ENCODE measurements around the gene TMEM255A.
"Not testable (repeated sequence)": the region's sequence is repeated elsewhere in the genome, so short reads cannot be mapped to it uniquely, and the experiment has no call there.

Gene TMEM255A

DNA sequence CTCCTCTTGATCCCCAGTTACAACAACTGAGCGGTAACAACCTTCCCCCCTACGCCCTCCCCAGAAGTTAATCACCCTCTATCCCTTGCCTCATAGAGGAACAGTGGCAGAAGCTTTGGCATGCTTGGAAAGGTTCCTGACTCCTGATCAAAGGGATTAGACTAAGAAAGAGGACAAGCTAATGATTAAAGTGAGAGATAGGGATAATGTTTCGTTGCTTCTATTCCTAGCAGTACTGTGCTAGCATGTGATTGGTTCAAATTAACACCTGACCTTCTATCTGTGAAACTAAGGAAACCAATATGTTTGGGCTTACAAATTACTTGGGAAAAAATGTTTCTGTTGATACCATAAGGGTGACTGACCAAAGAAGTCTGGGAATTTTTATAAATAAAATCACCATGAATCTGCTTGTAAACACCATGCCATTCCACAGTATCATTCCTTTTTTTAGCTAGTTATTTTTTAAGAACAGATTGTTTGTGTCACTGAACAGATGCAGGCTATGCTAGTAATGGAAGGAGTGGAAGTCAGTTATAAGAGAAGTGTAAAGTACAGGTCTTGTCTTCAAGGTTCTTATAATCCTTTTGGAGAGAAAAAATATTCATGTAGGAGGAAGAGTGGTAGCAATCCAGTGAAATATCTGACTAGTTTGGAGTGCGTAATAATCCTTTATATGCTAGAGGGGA is 39.3 kb upstream of the TMEM255A start:
- Histone ChIP-seq H3K4ac (ENCODE audit: low read depth, low read length) (no peak overlapping the region), H3K4me3 (ENCODE audit: low read depth, low read length) (no peak overlapping the region), H4K91ac (ENCODE audit: low read depth, low read length) (no peak overlapping the region), H2AFZ (ENCODE audit: insufficient read depth, low read length, poor library complexity) (no peak overlapping the region), H3K79me2 (ENCODE audit: control insufficient read depth, insufficient read depth, low read length, poor library complexity) (no peaks in the 10 kb centered on the region), H2BK12ac (ENCODE audit: low read length) (no peak overlapping the region), H3K27ac (ENCODE audit: low read depth, low read length) (no peak overlapping the region), H3K4me2 (ENCODE audit: low read length) (no peak overlapping the region), H2BK5ac (ENCODE audit: low read depth, low read length, poor library complexity) (no peak overlapping the region), H4K12ac (ENCODE audit: low read depth, low read length) (no peak overlapping the region), H3K9ac (ENCODE audit: low read length) (no peak overlapping the region), H2BK120ac (ENCODE audit: insufficient read depth, low read length, poor library complexity) (no peak overlapping the region), H3K18ac (ENCODE audit: low read length) (no peak overlapping the region), H3K23ac (ENCODE audit: low read length) (no peak overlapping the region), H2AK5ac (ENCODE audit: low read length) (no peak overlapping the region), H3K79me1 (ENCODE audit: low read length) (no peaks in the 10 kb centered on the region), H3K4me1 (ENCODE audit: control insufficient read depth in 1 of 2, insufficient read depth in 2 of 2, low read length in 2 of 2) (no peaks in the 10 kb centered on the region), H3K14ac (ENCODE audit: low read length) (no peak overlapping the region), H4K8ac (ENCODE audit: low read depth, low read length) (no peak overlapping the region), H3K9me3 (ENCODE audit: insufficient read depth, low read depth, low read length) (no peaks in the 10 kb centered on the region), H3K27me3 (ENCODE audit: insufficient read depth, low read length) (no peaks in the 10 kb centered on the region), H3K36me3 (ENCODE audit: control insufficient read depth in 1 of 2, insufficient read depth in 2 of 2, low read length in 2 of 2) (no peaks in the 10 kb centered on the region)
- WGBS (ENCODE audit: extremely low coverage, insufficient coverage, insufficient read length), result no CpG with 5 or more reads among the region's 4 CpGs
- DNase-seq, result no peak

DNA sequence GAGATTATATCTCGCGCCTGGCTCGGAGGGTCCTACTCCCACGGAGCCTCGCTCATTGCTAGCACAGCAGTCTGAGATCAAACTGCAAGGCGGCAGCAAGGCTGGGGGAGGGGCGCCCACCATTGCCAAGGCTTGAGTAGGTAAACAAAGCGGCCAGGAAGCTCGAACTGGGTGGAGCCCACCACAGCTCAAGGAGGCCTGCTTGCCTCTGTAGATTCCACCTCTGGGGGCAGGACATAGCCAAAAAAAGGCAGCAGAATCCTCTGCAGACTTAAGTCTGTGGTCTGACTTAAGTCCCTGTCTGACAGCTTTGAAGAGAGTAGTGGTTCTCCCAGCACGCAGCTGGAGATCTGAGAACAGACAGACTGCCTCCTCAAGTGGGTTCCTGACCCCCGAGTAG is 33.3 kb upstream of the TMEM255A start:
- H3K23ac ChIP-seq (ENCODE audit: low read length); H3K27ac ChIP-seq (ENCODE audit: low read depth, low read length); H2BK12ac ChIP-seq (ENCODE audit: low read length); H3K4ac ChIP-seq (ENCODE audit: low read depth, low read length); H2AK5ac ChIP-seq (ENCODE audit: low read length); H3K4me2 ChIP-seq (ENCODE audit: low read length); H3K27me3 ChIP-seq (ENCODE audit: insufficient read depth, low read length); H2AFZ ChIP-seq (ENCODE audit: insufficient read depth, low read length, poor library complexity); H4K91ac ChIP-seq (ENCODE audit: low read depth, low read length); H3K79me2 ChIP-seq (ENCODE audit: control insufficient read depth, insufficient read depth, low read length, poor library complexity); H3K36me3 ChIP-seq (ENCODE audit: control insufficient read depth in 1 of 2, insufficient read depth in 2 of 2, low read length in 2 of 2); DNase-seq; H3K4me1 ChIP-seq (ENCODE audit: control insufficient read depth in 1 of 2, insufficient read depth in 2 of 2, low read length in 2 of 2); H3K9me3 ChIP-seq (ENCODE audit: insufficient read depth, low read depth, low read length); H3K18ac ChIP-seq (ENCODE audit: low read length); H2BK5ac ChIP-seq (ENCODE audit: low read depth, low read length, poor library complexity); H3K4me3 ChIP-seq (ENCODE audit: low read depth, low read length); H2BK120ac ChIP-seq (ENCODE audit: insufficient read depth, low read length, poor library complexity); H3K14ac ChIP-seq (ENCODE audit: low read length); H4K8ac ChIP-seq (ENCODE audit: low read depth, low read length); H3K79me1 ChIP-seq (ENCODE audit: low read length); H4K12ac ChIP-seq (ENCODE audit: low read depth, low read length); H3K9ac ChIP-seq (ENCODE audit: low read length): not testable (repeated sequence)
- WGBS (ENCODE audit: extremely low coverage, insufficient coverage, insufficient read length), result no CpG with 5 or more reads among the region's 11 CpGs

DNA sequence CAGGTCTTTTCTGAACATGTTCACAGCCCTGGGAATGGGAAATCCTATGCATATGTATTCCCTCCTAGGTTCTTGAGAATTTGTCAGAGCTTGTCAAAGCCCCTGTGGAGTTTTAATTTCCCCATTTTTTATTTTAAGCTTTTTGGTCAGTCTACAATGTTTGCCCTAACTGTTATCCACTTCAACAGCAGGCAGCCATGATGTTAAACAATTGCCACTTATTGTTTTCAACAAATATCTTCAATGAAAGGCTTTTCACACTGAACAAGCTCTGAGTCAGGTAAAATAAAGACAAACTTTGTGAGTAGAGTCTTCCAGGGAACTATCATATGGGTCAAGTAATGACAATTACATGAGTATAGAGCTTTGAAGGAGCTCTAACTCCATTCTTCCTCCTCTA is 25.6 kb upstream of the TMEM255A start:
- H3K27ac ChIP-seq (ENCODE audit: low read depth, low read length), result no peak overlapping the region
- no peak for DNase-seq
- H3K9ac ChIP-seq (ENCODE audit: low read length), result no peak overlapping the region
- H3K27me3 ChIP-seq (ENCODE audit: insufficient read depth, low read length), result no peaks in the 10 kb centered on the region
- H3K4ac ChIP-seq (ENCODE audit: low read depth, low read length), result no peak overlapping the region
- H2BK120ac ChIP-seq (ENCODE audit: insufficient read depth, low read length, poor library complexity), result no peak overlapping the region
- no peaks in the 10 kb centered on the region for H3K9me3 ChIP-seq (ENCODE audit: insufficient read depth, low read depth, low read length)
- no peaks in the 10 kb centered on the region for H3K79me2 ChIP-seq (ENCODE audit: control insufficient read depth, insufficient read depth, low read length, poor library complexity)
- H3K4me1 ChIP-seq (ENCODE audit: control insufficient read depth in 1 of 2, insufficient read depth in 2 of 2, low read length in 2 of 2), result no peaks in the 10 kb centered on the region
- no peak overlapping the region for H3K4me2 ChIP-seq (ENCODE audit: low read length)
- H2AFZ ChIP-seq (ENCODE audit: insufficient read depth, low read length, poor library complexity), result no peak overlapping the region
- H2BK12ac ChIP-seq (ENCODE audit: low read length), result no peak overlapping the region
- no peak overlapping the region for H3K4me3 ChIP-seq (ENCODE audit: low read depth, low read length)
- H3K23ac ChIP-seq (ENCODE audit: low read length), result no peak overlapping the region
- H4K91ac ChIP-seq (ENCODE audit: low read depth, low read length), result no peak overlapping the region
- H2BK5ac ChIP-seq (ENCODE audit: low read depth, low read length, poor library complexity), result no peak overlapping the region
- no peak overlapping the region for H3K18ac ChIP-seq (ENCODE audit: low read length)
- H3K79me1 ChIP-seq (ENCODE audit: low read length), result no peaks in the 10 kb centered on the region
- H2AK5ac ChIP-seq (ENCODE audit: low read length), result no peak overlapping the region
- no peak overlapping the region for H4K8ac ChIP-seq (ENCODE audit: low read depth, low read length)
- H3K14ac ChIP-seq (ENCODE audit: low read length), result no peak overlapping the region
- no peak overlapping the region for H4K12ac ChIP-seq (ENCODE audit: low read depth, low read length)
- no peaks in the 10 kb centered on the region for H3K36me3 ChIP-seq (ENCODE audit: control insufficient read depth in 1 of 2, insufficient read depth in 2 of 2, low read length in 2 of 2)

DNA sequence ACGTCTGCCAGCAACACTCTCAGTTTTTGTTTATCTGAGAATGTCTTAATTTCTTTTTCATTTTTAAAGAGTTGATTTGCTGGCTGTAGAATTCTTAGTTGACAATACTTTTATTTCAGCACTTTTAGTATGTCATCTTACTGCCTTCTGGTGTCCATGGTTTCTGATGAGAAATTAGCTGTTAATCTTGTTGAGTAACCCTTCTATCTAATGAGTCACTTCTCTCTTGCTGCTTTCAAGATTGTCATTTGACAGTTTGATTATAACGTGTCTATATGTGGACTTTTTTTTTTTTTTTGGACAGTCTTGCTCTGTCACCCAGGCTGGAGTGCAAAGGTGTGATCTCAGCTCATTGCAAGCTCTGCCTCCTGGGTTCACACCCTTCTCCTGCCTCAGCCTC is 24.0 kb upstream of the TMEM255A start:
- Histone ChIP-seq H2AK5ac (ENCODE audit: low read length) (no peak overlapping the region), H3K23ac (ENCODE audit: low read length) (no peak overlapping the region), H4K8ac (ENCODE audit: low read depth, low read length) (no peak overlapping the region), H4K12ac (ENCODE audit: low read depth, low read length) (no peak overlapping the region), H3K9me3 (ENCODE audit: insufficient read depth, low read depth, low read length) (no peaks in the 10 kb centered on the region), H3K14ac (ENCODE audit: low read length) (no peak overlapping the region), H3K4me1 (ENCODE audit: control insufficient read depth in 1 of 2, insufficient read depth in 2 of 2, low read length in 2 of 2) (no peaks in the 10 kb centered on the region), H2BK5ac (ENCODE audit: low read depth, low read length, poor library complexity) (no peak overlapping the region), H3K4ac (ENCODE audit: low read depth, low read length) (no peak overlapping the region), H3K18ac (ENCODE audit: low read length) (no peak overlapping the region), H3K27me3 (ENCODE audit: insufficient read depth, low read length) (no peaks in the 10 kb centered on the region), H3K79me2 (ENCODE audit: control insufficient read depth, insufficient read depth, low read length, poor library complexity) (no peaks in the 10 kb centered on the region), H2BK120ac (ENCODE audit: insufficient read depth, low read length, poor library complexity) (no peak overlapping the region), H4K91ac (ENCODE audit: low read depth, low read length) (no peak overlapping the region), H3K79me1 (ENCODE audit: low read length) (no peaks in the 10 kb centered on the region), H3K27ac (ENCODE audit: low read depth, low read length) (no peak overlapping the region), H3K9ac (ENCODE audit: low read length) (no peak overlapping the region), H3K4me2 (ENCODE audit: low read length) (no peak overlapping the region), H2AFZ (ENCODE audit: insufficient read depth, low read length, poor library complexity) (no peak overlapping the region), H3K36me3 (ENCODE audit: control insufficient read depth in 1 of 2, insufficient read depth in 2 of 2, low read length in 2 of 2) (no peaks in the 10 kb centered on the region), H2BK12ac (ENCODE audit: low read length) (no peak overlapping the region), H3K4me3 (ENCODE audit: low read depth, low read length) (no peak overlapping the region)
- no CpG with 5 or more reads among the region's 2 CpGs for WGBS (ENCODE audit: extremely low coverage, insufficient coverage, insufficient read length)
- no peak for DNase-seq
